ENCODE measurements around the gene EPHA6.

The EPHA6 gene

DNA sequence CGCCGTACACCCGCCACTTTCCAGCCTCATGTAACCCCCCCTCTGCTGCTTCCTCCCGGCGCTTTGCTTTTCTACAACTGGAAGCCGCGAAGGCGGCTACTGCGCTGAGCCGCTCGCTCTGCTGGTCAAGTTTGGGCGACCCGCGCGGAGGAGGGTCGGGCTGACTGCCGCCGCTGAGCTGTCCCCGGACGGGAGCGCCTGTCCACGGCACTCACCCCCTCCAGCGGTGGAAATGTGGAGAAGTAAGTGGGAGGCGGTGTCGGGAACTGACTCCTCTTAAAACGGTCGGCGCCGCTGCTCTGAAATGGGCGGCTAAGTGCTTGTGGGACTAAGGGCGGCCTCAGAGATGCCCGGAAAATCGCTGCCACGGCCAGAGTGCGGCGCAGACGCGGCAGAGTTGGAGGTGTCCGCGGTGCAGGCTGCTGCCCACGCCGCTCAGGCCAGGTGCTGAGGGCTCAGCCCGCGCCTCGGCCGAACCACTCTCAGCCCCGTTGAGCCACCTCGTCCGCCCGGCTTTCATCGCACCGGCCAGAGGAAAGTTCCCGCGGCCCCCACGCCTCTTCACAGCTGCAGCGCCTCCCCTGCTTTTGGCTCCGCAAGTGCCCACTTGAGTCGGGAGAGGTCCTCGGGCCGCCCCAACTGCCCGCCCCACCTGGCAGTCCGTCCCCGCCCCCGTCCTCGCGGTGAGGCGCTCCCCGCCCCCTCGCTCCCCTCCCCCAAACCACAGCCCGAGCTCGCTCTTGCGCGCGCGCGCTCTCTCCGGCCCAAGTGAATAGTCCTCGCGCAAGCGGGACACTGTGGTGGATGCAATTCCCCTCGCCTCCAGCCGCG lies at the start of gene EPHA6:
TSS of gene EPHA6 (plus strand) at position 775 of the 831 bp plus-strand sequence.
- peak; percentile 28 for DNase-seq (ENCODE audit: low read depth)
- H3K4me3 ChIP-seq (ENCODE audit: low read depth, low read length), result peak within 1 kb of the TSS; percentile 52
- TF ChIP-seq, protein P1, sequence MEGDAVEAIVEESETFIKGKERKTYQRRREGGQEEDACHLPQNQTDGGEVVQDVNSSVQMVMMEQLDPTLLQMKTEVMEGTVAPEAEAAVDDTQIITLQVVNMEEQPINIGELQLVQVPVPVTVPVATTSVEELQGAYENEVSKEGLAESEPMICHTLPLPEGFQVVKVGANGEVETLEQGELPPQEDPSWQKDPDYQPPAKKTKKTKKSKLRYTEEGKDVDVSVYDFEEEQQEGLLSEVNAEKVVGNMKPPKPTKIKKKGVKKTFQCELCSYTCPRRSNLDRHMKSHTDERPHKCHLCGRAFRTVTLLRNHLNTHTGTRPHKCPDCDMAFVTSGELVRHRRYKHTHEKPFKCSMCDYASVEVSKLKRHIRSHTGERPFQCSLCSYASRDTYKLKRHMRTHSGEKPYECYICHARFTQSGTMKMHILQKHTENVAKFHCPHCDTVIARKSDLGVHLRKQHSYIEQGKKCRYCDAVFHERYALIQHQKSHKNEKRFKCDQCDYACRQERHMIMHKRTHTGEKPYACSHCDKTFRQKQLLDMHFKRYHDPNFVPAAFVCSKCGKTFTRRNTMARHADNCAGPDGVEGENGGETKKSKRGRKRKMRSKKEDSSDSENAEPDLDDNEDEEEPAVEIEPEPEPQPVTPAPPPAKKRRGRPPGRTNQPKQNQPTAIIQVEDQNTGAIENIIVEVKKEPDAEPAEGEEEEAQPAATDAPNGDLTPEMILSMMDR (IDR thresholded peaks at IDR 0.05; ENCODE audit: low read depth, low read length, missing control alignments), result peak; percentile 12

DNA sequence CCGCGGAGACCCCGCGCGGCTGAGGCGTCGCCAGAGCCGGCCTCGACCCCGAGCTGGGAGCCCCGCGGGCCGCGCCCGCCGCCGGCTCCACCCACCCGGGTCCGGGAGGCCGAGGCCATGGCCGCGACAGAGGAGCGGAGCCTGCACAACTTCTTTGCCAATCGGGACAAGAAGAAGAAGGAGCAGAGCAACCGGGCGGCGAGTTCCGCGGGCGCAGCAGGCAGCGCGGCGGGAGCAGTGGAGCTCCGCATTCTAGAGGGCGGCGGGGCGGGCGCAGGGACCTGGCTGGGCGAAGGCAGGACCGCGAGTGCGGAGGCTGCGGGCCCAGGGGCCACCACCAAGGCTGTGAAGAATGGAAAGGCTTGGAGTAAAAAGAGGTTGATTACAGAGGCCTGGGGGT lies 37.6 kb upstream of the EPHA6 start:
- no peak for DNase-seq (ENCODE audit: low read depth)
- H3K4me3 ChIP-seq (ENCODE audit: low read depth, low read length), result no peak overlapping the region
- in situ Hi-C loops (cut with HindIII; ENCODE audit: low sequenced_read_pairs), result no loop called here
- TF ChIP-seq, protein P1 (IDR thresholded peaks at IDR 0.05; ENCODE audit: low read depth, low read length, missing control alignments), result no peak

More for the DNA sequence above, at the start of gene EPHA6:
- in situ Hi-C loops (cut with HindIII; ENCODE audit: low sequenced_read_pairs), result no loop called here

DNA sequence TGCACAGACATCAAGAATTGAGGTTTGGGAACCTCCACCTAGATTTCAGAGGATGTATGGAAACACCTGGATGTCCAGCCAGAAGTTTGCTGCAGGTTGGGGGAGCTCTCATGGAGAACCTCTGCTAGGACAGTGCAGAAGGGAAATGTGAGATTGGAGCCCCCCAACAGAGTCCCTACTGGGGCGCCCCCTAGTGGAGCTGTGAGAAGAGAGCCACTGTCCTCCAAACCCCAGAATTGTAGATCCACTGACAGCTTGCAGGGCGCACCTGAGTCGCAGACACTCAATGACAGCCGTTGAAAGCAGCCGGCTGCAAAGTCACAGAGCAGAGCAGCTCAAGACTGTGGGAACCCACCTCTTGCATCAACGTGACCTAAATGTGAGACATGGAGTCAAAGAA lies 34.6 kb upstream of the EPHA6 start:
- TF ChIP-seq, protein P1 (IDR thresholded peaks at IDR 0.05; ENCODE audit: low read depth, low read length, missing control alignments), result no peak
- DNase-seq (ENCODE audit: low read depth), result no peak
- in situ Hi-C loops (cut with HindIII; ENCODE audit: low sequenced_read_pairs), result no loop called here
- H3K4me3 ChIP-seq (ENCODE audit: low read depth, low read length), result no peak overlapping the region

DNA sequence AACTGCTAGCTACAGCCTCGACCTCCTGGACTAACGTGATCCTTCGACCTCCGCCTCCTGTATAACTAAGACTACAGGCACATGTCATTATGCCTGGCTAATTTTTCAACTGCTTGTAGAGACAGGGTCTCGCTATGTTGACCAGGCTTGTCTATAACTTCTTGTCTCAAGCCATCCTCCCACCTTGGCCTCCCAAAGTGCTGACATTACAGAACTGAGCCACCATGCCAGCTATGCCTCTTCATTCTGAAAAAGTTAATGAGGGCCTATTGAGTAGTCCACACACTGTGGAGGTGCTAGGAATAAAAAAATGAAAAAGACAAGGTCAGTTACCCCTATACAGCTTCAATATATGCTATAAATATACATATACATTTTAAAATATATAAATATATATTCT lies 18.3 kb upstream of the EPHA6 start:
- in situ Hi-C loops (cut with HindIII; ENCODE audit: low sequenced_read_pairs), result no loop called here
- H3K4me3 ChIP-seq (ENCODE audit: low read depth, low read length), result no peak overlapping the region
- no peak for DNase-seq (ENCODE audit: low read depth)
- TF ChIP-seq, protein P1 (IDR thresholded peaks at IDR 0.05; ENCODE audit: low read depth, low read length, missing control alignments), result no peak

DNA sequence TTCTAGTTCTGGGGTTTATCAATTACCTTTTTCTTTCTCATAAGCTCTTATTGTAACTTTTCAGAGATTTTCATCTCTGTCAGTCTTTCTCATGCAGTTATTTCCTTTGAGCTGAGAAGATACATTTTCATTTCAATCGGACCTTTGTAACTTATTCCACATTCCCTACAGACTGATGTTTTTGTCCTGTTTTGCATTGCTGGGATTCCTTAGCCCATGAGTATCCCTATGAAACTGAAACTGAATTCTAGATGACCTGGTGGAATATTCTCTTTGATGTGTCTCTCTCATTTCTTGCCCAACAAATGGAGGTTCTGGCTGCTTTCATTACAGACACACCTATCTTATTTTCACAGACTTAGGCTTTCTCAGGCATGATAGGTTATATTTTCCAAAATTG lies 10.5 kb upstream of the EPHA6 start:
- TF ChIP-seq, protein P1 (IDR thresholded peaks at IDR 0.05; ENCODE audit: low read depth, low read length, missing control alignments), result no peak
- DNase-seq (ENCODE audit: low read depth), result no peak
- no peak overlapping the region for H3K4me3 ChIP-seq (ENCODE audit: low read depth, low read length)

DNA sequence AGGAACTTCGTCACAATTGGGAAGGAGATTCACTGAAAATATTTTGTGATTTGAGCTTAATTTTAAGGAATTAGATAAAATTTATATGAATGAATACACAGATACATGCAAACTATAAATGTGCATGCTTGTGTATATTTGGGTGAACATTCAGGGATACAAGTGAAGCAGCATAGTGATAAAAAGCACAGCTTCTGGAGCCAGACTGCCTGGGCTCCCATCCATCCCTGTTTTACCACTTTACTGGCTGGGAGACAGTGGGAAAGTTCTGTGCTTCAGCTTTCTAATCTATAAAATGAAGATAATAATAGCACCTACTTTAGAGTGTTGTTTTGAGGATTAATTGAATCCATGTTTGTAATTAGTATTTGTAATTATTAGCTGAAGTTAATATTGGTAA lies 8.1 kb upstream of the EPHA6 start:
- H3K4me3 ChIP-seq (ENCODE audit: low read depth, low read length), result no peak overlapping the region
- in situ Hi-C loops (cut with HindIII; ENCODE audit: low sequenced_read_pairs), result no loop called here
- no peak for DNase-seq (ENCODE audit: low read depth)
- TF ChIP-seq, protein P1 (IDR thresholded peaks at IDR 0.05; ENCODE audit: low read depth, low read length, missing control alignments), result no peak

More for the DNA sequence above, 10.5 kb upstream of the EPHA6 start:
- in situ Hi-C loops (cut with HindIII; ENCODE audit: low sequenced_read_pairs), result no loop called here

Measured in astrocyte of the cerebellum (primary cell).